GM23338 (cell line): ENCODE results near the gene ZNF518A.

Experiments used
- CREB1 ChIP-seq: fragments of 250-450 bp; sonication (Bioruptor Pico); IDR thresholded peaks from 2 replicates; pipeline ENCODE4 v1.5.0; 2020; ENCODE audit warnings: low read depth, mild to moderate bottlenecking, moderate library complexity
- CTCF ChIP-seq, 2 experiments: fragments of 200-600 bp in 1 of 2; sonication (generic) in 1 of 2; conservative IDR thresholded peaks; 2 replicates each; pipeline versions ENCODE4 v1.5.1 to v1.6.1; 2016 to 2017; ENCODE audit warnings: antibody characterized with exemption in 2 of 2, low read depth in 2 of 2, mild to moderate bottlenecking in 2 of 2, moderate library complexity in 1 of 2
- EZH2 ChIP-seq: fragments of 200-600 bp; sonication (generic); IDR thresholded peaks from one replicate; pipeline ENCODE4 v1.8.0; 2017; ENCODE audit warnings: antibody characterized with exemption, mild to moderate bottlenecking, low read depth; ENCODE audit not compliant: unreplicated experiment
- NANOG ChIP-seq: IDR thresholded peaks from 2 replicates; pipeline ENCODE4 v1.6.1; 2016; ENCODE audit warnings: antibody characterized with exemption, borderline replicate concordance
- POLR2AphosphoS5 ChIP-seq: IDR thresholded peaks from 2 replicates; pipeline ENCODE4 v1.6.1; 2016; ENCODE audit warnings: antibody characterized with exemption, low read depth
- REST ChIP-seq: IDR thresholded peaks from one replicate; pipeline ENCODE4 v1.6.1; 2018; ENCODE audit warnings: antibody characterized with exemption; ENCODE audit not compliant: unreplicated experiment
- STAT1 ChIP-seq: IDR thresholded peaks from one replicate; pipeline ENCODE4 v1.6.1; 2016; ENCODE audit warnings: antibody characterized with exemption; ENCODE audit not compliant: unreplicated experiment
- ZNF114 ChIP-seq: fragments of 250-450 bp; sonication (Bioruptor Pico); IDR thresholded peaks from 2 replicates; pipeline ENCODE4 v1.5.0; 2020; ENCODE audit warnings: mild to moderate bottlenecking, moderate library complexity

- TF ChIP-seq CTCF (conservative IDR thresholded peaks at IDR 0.05; ENCODE audit: low read depth in 2 of 2) = no peak
- TF ChIP-seq STAT1 = no peak
- TF ChIP-seq POLR2AphosphoS5 = no peak
- TF ChIP-seq EZH2 = no peak
- no peak for TF ChIP-seq REST
- TF ChIP-seq ZNF114 = no peak
- no peak for TF ChIP-seq CREB1 (CRISPR knock-in tag)
- no peak for TF ChIP-seq NANOG
Measured at GRCh38 chr10:96112531-96112930, 17.6 kb upstream of the ZNF518A start.
